ENCODE measurements around the gene EYA3.

Gene EYA3

DNA sequence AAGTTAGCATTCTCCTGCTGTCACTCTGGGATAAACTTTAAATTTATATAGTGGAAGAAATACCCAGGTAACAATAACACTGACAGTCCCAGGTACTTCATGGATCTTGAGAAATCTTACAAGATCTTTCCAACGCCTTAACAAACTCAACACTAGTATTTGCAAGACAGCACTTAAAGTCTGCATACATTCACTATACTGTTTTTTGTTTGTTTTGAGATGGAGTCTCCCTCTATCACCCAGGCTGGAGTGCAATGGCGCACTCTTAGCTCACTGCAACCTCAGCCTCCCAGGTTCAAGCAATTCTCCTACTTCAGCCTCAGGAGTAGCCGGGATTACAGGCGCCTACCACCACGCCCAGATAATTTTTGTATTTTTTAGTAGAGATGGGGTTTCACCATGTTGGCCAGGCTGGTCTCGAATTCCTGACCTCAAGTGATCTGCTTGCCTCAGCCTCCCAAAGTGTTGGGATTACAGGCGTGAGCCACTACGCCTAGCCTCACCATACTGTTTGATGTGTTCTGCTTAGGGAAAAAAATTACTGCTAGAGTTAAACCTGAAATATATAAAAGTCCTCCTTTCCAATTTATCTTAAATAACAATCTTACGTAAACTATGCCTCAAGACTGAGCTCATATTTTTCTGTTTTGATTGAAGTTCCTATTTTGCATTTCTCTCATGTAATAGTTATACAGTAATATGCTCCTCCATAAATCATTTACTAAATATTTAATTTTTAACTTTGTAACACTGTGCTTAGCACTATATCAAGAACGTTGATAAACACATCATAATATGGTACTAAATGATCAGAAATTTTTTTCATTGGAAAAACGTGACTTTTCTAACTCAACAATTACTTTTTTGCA is 17.5 kb downstream of the EYA3 start:
- no peak for DNase-seq

DNA sequence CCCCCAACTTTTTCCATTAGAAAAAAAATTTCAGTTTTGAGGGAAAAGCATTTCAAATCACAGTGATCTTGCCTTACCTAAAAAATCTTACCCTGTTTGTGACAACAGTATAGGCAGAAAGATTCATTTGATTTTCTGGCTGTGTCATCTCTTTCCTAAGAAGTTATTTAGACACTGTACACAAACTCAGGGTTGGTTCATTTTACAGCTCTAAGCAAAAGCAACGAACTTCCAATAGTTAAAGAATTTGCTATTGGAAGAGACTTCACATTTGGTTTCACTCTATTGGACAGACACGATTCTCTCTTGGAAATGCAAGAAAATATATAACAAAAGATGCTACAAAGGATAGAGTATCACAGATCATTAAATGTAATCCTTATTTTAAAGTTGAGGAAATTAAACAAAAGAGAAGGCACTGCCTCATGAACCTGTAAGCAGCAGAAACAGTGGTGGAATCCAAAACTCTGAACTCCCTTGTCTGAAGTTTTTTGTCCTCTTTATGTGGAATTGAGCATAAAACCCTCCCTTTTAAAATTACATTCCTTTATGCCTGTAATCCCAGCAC is 20.8 kb downstream of the EYA3 start:
- DNase-seq = no peak

DNA sequence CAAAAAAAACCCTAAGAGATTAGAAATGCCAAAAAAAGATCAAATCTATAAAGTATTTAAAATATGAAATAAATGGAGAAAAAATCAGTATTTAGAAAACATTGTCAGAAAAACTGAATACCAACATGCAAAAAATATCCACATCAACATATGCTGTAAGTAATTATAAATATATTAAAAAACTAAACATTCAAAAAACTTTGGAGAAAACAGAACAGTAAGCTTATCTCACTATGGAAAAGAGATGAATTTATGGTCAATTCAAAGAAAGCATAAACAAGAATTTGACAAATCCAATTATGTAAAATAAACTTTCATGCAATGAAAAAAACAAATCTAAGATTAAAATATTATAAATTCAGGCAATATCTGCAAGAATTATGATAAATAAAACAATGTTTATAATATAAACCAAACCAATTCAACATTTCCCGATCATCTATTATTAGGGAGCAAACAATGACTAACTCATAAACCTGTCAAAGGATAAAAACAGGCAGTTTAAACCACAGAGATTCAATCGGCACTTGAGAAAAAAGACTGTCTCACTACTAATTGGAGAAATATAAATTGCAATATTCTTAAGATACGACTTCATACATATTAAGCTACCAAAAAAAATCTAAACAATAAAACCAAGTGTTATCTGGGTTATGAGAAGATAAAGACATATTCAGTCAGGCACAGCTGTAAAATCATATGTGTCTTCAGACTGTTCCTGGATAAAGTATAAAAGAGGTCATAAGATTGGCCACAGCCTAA is 21.8 kb downstream of the EYA3 start:
- no peak for DNase-seq

DNA sequence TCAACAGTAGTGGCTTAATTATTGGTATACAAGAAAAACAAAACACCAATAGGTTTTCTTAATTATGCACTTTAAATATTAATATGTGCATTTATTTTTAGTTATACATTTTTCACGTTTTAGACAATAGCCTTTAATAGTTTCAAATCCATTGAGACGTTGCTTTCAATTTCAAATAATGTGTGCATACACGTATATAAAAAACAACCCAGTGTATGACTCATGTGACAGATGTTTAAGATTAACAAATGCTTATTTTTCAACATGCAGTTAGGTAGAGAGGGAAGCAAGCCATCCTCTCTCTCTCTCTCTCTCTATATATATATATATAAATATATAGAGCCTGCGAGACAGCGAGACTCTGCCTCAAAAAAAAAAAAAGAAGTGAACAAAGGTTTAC is 24.3 kb downstream of the EYA3 start:
- DNase-seq = peak; percentile 21

DNA sequence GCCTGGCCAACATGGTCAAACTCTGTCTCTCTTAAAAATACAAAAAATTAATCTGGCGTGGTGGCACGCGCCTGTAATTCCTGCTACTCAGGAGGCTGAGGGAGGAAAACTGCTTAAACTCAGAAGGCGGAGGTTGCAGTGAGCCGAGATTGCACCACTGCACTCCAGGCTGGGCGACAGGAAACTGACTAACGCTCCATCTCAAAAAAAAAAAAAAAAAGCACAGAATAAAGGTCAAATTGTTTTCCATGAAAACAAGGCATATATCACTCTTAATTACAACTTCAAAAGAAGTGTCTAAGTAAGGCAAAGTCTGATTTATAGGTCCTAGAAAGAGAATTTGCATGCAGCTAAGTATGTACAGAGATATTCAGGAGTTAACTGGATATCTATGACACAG is 25.6 kb downstream of the EYA3 start:
- DNase-seq = peak; percentile 3

DNA sequence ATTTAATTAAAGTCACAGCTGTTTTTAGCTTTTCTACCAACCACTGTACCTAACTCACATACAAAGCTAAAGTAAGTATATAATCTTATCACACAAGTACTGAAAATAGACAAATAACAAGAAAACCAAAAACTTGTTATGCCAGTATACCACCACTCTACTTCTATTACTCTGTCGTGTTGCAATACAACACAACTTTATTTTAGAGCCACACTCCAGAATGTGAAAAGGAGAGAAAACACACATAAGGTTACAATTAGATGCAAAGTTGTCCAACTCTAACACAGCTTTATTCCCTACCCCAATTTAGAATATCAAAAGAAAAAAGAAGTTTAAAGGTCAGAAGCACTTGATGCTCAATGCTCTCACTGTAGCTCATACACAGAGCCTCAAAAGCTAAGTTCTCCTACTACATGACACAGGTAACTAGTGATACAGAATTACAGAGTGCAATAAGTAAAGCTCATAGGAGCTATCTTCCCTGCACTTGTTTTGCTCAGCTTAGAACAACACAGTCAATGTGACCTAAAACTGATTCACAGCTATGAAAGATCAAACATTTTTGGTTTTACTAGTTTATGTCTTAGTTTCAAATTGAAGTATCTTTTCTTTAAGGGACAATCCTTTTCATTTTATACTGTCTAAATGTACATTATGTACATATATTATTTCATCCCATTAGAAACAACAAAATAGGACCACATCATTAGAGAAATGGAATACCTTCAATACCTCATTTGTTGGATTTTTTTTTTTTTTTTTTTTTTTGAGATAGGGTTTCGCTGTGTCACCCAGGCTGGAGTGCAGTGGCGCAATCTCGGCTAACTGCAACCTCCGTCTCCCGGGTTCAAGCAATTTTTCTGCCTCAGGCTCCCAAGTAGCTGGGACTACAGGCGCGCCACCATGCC is 29.2 kb downstream of the EYA3 start:
- no peak for DNase-seq

GRCh38 chr1:28058168-28058567 is 30.2 kb downstream of the EYA3 start:
- DNase-seq = no peak

- DNase-seq = no peak
Observed at GRCh38 chr1:28056129-28056925, 32.1 kb downstream of the EYA3 start.

DNA sequence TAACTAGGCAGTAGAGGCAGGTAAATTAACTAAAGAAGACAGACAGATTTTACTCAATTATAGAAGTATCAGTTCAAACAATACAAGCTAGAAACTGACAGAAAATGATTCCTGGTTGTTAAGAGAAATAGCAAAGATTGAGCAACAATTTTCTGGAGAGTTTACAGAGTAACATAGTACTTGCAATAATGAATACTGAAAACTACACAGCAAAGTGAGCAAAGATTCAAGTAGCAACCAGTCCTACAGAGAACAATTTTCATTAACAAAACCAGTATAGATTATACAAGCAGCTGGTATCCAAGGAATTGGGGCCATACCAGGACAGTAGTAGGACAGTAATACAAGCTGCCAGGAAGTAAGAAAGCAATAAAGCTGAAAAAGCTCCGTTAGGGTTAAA is 37.6 kb downstream of the EYA3 start:
- DNase-seq = no peak

DNA sequence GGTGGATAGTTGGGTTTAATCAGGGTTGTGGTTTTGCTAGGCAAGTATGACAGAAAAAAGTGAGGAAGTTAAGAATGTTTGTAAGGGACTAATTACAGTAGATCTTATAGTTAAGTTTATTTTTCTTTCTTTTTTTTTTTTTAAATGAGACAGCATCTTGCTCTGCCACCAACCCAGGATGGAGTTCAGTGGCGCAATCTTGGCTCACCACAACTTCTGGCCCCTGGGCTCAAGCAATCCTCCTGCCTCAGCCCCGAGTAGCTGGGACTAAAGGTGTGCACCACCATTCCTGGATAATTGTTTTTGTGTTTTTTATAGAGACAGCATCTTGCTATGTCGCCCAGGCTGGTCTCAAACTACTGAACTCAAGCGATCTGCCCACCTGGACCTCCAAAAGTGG is 41.7 kb downstream of the EYA3 start:
- DNase-seq = no peak

- DNase-seq = no peak
Observed at GRCh38 chr1:28045777-28046176, 42.6 kb downstream of the EYA3 start.

DNA sequence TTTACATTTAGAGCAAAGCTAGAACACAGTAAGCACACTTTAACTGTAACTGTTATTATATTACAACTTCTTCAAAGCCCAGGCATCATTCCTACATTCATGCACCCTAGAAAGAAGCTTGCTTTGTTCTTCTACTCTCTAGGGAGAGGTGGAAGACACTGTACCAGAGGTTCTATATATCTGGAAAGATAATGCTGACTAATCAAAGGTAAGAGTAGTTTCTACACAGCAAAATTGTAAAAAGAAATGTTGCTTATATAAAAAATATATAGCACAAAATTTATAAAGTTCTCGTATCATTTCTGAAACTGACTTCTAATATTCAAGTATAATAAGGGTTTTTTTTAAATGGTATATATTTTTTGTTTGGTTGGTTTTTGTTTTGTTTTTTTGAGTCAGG is 44.0 kb downstream of the EYA3 start:
- DNase-seq = no peak

DNA sequence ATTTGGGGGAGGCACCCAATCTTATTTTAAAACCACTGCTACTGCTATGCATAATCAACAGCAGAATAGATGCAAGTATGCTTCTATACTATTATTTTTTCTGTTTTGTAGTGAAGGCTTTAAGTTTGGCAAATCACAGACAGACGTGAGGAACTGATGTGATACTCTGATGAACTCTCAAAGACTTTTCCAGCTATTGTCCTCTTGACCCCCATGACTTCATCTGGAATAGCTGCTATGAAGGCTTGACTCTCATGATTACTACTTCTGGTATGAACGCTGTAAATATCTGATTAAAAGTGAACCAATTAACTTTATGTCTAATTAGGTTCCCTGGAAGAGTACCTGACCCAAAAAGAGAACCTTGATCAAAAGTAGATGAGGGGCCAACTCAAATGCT is 49.1 kb downstream of the EYA3 start:
- DNase-seq = no peak

DNA sequence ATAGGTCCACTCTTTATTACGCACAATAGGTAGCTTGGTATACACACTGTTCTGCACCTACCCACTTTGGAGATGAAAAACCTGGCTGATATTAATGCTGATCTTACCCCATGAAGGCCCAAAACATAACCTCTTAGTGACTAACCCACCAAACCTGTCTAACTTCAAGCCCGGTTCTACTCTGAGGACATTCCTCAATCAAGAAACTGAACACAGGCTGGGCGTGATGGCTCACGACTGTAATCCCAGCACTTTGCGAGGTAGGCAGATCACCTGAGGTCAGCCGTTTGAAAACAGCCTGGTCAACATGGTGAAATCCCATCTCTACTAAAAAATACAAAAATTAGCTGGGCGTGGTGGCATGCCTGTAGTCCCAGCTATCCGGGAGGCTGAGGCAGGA is 50.5 kb downstream of the EYA3 start:
- no peak for DNase-seq

DNA sequence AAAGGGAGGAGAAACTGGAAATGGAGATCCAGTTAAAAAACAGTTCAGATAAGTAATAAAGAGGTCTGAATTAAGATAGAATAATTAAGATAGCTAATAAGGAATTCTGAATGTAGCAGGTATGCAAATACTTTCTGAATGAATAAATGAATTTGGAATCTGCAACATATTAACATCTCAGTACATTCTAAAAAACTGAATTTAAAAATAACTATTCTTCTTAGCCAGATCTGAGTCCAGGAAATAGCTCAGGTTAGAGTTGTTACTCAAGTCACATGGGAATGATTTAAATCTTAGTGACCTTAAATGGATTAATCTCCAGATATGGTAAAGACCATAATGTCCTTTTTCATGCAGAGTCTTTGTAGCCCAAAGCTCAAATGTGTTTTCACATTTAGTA is 51.2 kb downstream of the EYA3 start:
- no peak for DNase-seq

GRCh38 chr1:28036431-28036830 is 52.0 kb downstream of the EYA3 start:
- DNase-seq = no peak

- no peak for DNase-seq
Observed at GRCh38 chr1:28035420-28035819, 53.0 kb downstream of the EYA3 start.

DNA sequence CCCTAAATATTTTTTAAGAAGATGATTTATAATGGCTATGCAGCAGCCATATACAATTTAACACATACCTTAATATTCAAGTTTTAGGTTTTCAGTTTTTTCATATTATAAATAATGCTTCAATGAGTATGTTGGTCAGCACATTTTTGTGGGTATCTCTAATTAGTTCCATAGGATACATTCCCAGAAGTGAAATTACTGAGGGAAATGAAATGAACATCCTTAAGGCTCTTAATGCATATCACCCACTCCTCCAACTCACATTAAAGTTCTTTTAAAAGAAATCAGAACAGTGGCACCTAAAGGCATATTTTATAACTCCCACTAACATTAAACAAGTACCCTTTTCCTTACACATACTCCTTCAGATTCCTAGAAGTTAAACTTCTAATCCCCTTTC is 56.1 kb downstream of the EYA3 start:
- DNase-seq = no peak

GRCh38 chr1:28031173-28031572 is 57.2 kb downstream of the EYA3 start:
- DNase-seq = no peak

DNA sequence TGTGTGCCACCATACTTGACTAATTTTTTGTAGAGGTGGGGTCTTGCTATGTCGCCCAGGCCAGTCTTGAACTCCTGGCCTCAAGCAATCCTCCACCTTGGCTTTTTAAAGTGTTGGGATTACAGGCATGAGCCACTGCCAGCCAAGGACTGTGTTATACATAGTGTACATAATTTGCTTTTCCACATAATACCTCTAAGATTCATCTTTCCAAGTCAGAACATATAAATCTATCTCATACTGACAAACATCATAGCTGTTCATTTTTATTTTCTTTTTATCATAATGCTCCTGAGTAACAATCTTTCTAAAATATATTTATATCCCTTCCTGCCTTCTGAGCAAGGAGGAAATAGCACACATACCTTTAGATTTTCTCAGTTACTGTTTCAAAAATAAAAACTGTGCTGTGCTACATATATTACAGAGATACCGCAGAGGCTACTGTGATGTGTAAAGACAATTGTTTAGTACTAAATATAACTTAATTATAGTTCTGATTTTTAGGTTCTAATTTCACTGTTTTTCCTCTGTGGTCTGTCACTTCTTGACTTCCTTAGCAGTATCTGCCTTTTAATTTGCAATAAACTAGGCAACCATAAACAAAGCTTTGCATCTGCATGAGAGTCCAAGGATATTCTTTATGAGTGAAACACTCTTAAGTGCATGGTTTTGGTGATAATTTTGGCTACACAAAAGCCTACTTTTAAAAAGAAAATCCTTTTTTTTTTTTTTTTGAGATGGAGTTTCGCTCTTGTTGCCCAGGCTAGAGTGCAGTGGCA is 59.3 kb downstream of the EYA3 start:
- DNase-seq = peak; percentile 8

GRCh38 chr1:28027660-28028059 is 60.8 kb downstream of the EYA3 start:
- DNase-seq = no peak
